AG08395 (cell line): ENCODE results near the gene TEN1.

Source experiments
- DNase-seq: peaks from one replicate; pipeline ENCODE4 v3.0.0; 2012; ENCODE audit warnings: mixed read lengths, low spot score

TEN1 gene

DNA sequence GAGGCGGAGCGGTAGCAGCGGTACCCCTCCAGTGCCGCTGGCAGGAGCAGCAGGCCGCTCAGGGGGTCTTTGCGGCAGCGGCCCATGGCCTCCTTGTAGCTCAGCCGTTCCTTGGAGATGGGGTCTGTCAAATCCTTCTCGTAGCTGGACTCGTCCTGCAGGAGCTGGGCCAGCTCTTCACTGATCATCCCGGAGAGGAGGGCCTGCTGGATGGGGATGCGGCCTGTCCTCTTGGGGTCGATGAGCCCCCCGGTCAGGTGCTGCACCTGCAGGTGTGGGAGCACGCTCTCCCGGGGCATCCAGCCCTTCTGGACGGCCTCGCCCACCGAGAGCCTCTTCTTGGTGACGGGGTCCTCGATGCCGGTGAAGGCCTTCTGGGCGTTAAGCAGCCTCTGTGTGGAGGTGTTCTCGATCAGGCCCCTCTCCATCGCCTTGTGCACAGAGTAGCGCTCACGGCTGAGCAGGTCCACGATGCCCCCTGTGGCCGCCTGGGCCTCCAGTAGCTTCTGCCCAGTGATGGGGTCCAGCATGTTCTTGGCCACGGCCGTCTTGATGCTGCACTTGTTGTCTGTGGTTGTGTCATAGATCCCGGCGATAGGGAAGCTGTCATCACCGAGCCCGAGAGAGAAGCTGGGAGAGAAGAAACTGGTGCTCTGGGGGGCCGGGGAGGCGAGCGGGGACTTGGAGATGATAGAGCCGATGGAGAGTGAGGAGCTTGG lies 28.2 kb downstream of the TEN1 start:
- no peak for DNase-seq

DNA sequence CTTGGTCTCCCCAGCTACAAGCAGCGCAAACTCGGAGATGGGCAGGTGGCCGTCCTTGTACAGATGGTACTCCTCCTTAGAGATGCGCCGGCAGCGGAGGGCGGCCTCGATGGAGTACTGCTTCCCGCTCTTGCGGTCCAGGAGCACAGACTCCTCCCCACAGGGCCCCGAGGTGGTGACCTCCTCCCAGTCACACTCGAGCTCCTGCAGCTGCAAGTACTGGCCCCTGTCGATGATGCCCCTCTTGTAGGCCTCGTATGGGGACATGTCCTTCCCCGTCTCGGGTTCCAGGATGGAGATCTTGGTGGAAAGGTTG lies 28.8 kb downstream of the TEN1 start:
- no peak for DNase-seq

DNA sequence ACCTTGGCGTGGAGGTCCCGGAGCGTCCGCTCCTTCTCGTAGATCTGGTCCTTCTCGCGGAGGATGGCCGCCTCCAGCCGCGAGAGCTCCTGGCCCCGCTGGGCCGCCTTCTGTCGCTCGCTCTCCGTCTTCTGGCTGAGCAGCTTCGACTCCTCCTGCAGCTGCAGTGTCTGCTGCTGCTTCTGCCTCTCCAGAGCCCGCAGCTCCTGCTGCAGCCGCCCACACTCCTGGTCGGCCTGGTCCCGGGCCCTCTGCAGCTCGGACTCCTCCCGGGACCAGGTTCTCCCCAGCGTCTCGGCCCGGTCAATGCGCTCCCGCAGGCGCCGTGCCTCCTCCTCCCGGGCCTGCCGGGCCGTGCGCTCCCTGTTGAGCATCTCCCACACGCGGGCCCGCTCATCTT lies 29.2 kb downstream of the TEN1 start:
- DNase-seq = no peak

DNA sequence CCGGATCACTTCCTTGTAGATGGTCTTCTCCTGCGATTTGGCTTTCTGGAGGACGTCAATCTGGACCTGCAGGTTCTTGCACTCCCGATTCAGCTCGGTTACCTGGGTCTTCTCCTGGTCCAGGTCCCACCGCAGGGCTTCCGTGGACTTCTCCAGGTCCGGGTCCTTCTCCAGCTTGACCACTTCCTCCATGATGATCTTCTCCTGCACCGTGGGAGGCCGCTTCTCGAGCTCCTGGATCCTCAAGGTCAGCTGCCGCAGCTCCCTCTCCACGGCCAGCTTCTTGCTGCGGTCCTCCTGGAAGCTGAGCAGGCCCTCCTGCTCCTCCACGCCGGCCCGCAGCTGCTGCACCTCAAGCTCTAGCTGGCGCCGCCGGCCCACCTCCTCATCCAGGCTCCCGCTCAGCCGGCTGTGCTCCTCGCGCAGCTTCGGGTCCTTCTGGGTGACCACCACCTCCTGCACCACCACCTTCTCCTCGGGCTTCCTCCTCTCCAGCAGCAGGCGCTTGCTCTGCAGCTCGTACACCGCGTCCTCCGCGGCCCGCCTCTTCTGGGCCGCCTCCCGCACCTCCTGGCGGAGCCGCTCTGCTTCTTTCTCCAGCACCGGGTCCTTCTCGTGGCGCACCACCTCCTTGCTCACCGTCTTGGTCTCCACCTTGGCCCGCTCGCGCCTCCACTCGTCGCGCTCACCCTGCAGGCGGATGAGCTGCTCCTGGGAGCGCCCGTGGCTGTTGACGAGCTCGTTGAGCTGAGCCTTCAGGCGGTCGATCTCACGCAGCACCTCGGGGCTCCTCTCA lies 29.8 kb downstream of the TEN1 start:
- no peak for DNase-seq

DNA sequence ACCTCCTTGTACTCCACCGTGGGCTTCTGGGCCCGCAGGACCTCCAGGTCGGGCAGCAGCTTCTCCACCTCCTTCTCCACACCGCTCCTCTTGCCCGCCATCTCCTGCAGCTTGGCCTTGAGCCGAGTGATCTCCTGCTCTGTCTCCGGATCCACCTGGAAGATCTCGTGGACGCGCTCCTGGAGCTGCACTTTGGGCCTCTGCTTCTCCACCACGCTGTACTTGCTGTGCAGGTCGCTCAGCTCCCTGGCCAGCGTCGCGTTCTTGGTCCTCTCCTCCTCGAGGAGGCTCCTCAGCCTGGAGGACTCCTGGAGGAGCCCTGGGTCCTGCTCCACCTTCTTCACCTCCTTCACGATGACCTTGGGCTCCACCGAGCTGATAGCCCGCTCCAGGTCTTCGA lies 30.4 kb downstream of the TEN1 start:
- DNase-seq = no peak

DNA sequence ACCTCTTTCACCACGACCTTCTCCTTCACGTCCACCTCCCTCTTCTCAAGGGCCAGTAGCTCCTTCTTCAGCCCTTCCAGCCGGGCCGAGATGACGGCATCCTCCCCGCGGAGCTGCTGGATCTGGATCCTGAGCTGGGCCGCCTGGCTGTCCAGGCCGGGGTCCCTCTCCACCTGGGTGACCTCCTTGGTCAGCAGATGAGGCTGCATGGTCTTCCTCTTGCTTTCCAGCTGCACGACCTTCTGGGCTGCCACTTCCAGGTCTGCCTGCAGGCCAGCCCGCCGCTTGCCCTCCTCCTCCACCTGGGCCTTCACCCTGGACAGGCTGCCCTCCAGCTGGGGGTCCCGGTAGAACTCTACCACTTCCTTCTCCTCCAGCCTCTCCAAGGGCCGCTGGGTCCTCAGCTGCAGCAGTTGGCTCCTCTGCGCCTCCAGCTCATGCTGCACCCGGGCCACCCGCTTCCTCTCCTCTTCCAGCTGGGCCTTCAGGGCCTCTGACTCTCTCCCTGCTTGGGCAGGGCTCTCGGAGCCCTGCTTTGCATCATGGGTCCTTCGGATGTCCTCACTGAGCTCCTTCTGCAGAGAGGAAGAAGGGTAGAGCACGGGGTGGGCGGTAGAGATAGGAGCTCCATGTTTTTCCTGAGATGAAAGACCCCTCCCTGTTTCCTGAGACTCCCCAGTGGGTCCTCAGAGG lies 31.1 kb downstream of the TEN1 start:
- DNase-seq = no peak

DNA sequence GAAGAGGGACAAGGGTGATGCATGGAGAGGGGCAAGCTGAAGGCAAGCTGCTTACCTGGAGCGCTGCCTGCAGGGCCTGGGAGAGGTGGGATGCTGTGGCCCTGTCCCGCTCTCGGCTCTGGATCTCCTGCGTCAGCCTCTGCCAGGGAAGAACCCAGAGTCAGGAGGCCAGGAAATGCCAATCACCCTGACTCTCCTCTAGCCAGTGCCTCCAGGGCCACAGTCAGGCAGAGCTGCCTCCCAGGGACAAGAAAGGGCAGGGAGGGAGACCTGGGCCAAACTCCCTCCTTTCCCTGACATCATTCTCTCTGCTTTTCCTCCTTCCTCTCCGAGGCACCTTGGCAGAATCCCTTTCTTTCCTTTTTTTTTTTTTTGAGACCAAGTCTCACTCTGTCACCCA lies 32.9 kb downstream of the TEN1 start:
- DNase-seq = no peak

DNA sequence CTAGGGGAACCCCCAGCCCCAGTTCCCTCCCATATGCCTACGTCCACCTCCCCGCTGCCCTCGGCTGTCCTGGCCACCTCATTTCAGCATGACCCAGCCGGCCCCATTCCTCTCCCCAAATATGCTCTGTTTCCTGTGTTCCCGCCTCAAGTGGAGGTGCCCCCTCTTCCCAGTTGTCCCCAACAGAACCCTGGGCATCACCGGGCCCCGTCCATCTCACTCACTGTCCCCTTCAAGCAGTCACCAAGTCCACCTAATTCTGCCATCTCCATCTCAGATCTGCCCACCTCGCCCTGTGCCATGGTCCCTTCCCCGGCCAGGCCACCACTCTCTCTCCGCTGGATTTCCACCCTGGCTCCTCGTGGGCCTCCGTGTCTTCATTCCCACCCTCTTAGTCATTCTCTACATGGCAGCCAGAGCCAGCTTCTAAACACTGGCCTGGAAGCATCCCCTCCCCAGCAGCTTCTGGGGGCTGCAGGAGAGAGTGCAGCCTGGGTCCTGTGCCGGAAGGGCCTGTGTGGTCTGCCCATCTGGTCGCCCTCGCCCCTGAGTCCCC lies 34.4 kb downstream of the TEN1 start:
- no peak for DNase-seq

DNA sequence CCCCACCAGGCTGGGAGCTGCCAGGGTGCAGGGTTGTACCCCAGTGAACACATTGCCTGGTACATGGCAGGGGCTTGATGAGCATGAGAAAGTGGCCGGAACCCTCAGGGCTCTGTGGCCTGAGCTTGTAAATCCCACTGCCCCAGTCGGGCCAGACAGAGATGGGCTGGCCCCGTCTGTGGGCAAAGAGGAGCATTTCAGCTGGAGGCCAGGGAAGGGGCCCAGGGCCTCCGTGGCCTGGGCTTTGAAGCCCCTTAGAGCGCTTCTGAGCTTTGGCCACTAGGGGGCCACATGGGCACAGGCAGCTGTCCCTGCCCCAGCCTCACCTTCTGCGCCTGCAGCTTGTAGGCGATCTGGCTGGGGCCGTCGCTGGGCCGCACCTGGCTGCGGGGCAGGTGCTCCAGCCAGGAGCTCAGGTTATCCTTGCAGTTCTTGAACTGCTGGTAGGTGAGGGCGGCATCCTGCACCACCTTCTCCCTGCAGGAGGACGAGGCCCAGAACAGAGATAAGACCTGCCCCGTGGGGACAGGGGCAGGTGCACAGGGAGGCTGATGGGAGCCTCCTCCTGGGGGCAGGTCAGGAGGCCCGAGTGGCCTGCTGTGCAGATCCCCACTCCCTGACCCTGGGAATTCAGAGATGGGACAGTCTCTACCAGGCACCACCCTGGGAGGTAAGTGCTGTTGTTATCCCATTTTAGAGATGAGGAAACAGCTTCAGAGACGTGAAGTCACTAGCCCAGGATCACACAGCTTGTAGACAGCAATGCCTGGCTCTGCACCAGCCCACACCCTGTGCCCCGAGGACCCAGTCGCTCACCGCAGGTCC lies 35.3 kb downstream of the TEN1 start:
- DNase-seq = peak; percentile 80

DNA sequence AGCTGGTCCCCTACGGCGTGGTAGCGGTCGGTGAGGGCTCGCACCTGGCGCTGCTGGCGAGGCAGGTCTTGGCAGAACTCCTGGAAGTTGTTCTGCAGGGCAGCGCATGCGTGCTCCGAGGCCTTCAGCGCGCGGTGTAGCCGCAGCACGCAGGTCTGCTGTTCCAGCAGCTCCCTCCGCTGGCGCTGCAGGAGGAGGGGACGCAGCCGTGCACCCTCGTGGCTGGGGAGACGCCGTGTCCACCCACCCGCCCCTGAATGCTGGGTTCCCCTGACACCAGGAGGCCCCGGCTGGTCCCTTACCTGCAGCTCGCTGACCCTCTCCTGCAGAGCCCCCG lies 35.9 kb downstream of the TEN1 start:
- no peak for DNase-seq

DNA sequence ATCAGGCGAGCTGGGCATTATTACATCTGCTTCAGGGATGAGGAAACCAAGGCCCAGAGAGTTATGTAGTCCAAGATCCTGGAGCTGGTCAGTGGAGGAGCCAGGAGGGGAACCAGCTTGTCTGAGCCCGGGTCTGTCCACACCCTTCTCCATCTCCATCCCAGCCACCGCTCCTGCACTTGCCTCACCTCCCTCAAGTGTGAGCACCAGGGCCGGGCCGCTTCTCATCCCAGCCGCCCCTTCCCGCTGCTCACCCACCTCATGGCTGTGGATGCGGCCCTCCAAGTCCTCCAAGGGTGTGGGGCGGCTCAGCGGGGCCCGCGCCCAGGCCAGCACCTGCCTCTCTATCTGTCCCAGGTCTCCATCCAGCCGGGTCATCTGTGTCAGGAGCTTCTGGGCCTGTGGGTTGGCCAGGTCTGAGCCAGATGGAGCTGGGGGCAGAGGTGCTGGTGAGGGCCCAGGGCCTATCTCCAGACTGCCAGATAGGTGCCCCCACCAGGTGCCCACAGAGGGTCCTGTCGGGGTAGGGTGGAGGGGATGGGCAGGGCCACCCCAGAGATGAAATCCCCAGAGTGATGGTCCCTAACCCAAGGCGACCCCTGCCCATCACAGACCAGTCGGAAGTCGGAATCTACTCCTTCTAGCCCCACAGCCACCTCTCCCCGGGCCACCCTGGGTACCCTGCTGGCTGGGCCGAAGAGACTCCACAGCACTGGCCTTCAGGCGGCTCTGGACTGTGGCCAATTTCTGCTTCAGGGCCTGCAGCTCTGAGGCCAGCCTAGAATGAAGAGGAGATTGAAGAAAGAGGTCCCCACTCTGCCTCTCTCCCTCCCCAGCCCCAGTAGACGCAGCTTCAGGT lies 38.7 kb downstream of the TEN1 start:
- DNase-seq = no peak

DNA sequence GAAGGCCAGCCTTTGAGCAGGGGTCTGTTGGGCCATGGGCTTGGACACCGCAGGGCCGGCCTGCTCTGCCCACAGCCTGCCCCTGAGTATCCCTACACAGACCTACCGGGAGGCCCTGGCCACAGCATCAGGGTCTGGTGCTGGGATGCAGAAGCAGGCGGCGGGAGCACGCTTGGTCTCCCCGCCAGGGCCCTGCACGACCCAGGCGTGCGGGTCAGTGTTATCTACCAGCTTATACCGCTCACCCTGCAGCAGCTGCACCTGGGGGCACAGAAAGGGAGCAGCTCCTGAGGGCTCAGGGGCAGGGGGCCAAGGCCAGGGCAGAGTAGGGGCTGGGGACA lies 39.3 kb downstream of the TEN1 start:
- DNase-seq = no peak

DNA sequence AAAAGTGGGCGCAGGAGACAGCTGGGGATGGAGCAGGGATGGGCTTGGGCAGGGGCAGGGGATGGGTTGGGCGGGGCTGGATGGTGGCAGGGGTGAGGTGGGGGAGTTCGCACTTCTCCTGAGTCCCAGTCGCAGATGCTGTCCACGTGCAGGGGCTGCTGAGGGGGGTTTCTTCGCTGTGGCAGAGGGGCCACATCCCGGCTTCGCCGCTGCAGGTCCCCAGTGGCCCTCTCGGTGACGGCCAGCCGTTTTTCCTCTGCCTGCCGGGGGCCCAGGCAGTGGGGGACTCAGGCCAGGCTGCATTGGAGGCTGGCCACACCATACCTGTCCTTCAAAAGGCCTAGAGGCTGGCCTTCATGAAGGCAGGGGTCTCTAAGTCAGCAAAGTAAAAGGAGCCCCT lies 39.8 kb downstream of the TEN1 start:
- no peak for DNase-seq

DNA sequence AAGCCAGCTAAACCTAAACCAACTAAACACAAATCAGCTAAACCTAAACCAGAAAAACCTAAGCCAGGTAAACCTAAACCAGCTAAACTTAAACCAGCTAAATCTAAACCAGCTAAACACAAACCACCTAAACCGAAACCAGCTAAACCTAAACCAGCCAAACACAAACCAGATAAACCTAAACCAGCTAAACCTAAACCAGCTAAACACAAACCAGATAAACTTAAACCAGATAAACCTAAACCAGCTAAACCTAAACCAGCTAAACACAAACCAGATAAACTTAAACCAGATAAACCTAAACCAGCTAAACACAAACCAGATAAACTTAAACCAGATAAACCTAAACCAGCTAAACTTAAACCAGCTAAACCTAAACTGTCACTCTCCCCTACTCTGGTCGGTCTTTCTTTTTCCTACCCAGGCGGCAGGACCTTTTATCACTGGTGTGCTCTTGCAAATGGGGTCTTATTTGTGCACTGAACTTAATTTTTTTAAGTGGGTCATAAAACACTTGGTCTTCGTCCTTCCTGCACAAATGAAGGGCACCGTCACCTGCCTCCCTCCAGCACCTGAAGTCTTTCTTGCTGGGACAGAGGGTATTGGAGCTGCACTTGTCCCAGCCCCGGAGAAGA lies 40.9 kb downstream of the TEN1 start:
- DNase-seq = no peak

DNA sequence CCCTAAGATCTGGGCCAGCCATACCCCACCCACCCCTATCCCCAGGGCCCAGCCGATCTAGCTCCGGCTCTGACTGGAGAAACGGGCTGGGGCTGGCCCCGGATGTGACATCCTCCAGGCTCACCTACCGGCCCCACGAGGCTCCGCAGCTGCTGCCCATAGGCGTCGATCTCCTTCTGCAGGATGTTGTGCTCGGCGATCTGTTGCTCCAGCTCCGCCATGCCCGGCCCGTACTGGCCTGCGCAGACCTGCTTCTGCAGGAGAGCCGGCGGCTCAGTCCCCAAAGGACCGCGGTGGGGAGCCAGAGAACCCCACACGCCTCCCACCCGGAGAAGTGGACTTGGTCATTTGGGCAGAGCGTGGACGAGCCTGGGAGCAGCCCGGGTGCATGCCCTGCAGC lies 43.2 kb downstream of the TEN1 start:
- no peak for DNase-seq

DNA sequence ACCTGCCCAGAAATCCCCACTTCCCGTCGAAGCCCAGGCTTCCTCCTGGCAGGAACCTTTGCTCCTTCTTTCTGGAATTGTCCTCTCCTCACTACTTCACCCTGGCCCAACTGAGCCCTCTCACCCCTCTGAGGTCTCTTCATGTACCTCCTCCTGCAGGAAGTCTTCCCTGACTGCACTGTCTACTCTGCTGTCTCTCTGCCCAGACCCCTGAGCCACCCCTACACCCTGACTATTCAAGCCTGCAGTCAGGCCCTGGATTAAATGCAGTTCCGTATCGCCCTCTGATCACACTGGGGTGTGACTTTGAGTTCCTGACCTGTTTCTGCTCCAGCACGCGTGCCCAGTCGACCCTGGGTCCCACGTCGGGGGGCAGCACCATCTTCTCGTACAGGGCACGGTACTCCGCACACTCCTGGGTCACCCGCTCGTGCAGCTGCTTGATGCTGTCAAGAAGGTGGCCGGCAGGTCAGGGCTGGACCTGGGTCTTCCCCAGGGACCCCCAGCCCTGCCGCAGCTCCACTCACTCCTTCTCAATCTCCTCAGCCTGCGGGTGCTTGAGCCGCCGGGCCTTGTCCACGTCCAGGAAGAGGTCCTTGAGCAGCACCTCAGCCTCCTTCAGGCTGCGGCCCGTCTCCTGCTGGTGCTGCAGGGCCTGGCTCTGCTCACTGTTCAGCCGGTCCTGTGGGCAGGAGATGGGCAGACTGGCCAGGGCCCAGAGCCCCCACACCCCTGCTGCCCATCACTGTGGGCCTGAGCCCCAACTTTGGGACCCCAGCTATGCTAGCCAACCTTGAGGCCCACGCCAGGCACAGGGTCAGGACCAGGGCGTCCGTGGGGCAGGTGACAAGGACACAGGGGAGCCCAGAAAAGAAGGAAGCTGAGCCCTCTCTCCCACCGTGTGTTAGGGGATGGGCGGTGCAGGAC lies 44.2 kb downstream of the TEN1 start:
- DNase-seq = no peak

DNA sequence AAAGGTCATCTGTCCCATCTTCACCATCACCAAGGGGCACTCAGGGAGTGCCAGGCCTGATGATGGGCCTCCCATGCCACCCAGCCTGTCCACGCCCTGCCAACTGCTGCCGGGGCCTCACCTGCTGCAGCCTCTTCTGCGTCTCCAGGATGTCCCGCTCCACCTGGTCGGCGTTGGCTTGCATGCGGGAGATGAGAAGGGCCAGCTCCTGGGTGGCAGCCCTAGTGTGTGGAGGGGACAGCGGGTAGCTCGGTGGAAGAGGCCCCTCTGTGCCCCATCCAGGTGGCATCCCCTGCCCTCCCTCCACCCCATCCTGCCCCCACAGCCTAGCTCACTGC lies 44.8 kb downstream of the TEN1 start:
- DNase-seq = no peak

DNA sequence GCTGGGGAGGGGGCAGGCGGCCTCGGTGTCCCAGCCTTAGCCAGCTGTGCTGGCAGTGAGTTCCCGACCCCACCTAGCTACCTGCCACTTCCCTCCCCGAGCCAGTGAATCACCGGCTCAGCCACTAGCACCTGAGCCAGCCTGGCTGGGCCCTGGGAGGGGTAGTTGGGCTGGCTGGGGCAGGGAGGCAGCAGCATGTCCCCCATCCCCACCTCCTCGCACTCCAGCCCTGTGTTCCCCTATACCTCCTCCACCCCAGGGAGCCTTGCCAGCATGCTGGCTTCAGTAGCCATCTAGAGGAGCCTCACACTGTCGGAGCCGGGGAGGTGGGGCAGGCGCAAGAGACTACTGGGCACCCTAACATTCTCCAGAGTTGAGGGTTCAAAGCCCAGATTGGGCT lies 45.3 kb downstream of the TEN1 start:
- DNase-seq = no peak

DNA sequence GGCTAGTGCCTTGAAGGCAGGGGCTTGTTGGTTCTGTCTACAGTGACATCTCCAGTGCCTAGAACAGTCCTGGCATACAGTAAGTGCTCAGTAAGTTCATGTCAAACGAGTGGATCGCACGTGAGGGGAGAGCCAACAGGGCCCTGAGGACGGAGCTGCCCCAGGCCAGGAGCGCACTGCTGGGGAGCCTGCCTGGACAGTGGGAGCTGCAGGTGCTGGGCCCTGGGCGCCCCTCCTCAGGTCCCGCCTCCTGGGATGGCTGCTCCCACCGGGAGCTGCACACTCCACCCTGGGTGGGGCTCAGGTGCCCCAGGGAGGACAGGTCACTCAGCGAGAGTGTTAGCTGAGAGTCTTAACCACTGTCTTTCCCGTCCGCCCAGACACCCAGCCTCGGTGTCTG lies 46.3 kb downstream of the TEN1 start:
- DNase-seq = no peak

DNA sequence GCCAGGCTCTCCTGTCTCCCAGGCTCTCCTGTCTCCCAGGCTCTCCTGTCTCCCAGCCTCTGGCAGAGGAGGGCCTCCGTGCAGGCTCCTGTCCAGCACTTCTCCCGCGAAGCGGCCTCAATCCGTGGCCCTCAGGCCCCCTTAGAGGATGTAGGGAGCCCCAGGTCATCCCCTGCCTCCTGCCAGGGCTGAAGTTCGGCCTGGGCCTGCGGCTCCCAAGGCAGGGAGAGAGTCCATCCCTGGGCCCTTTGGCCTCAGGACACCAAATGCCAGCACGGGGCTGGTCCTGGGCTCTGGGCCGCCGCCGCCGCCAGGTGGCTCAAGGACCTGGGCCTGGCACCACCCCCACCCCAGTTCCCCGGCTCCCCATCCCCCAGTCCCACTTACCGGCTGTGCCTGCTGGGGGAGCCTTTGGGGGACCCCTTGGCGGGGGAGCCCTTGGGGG lies 47.7 kb downstream of the TEN1 start:
- DNase-seq = no peak
